NB4 (cell line): Measurements from ENCODE around the gene VDAC1.

Experiments
- CTCF ChIP-seq: IDR thresholded peaks from one replicate; pipeline ENCODE4 v1.5.1; 2012; ENCODE audit warnings: low read depth, low read length
- MYC ChIP-seq: IDR thresholded peaks from 2 replicates; pipeline ENCODE4 v1.6.1; 2011; ENCODE audit warnings: low read depth, low read length
- POLR2A ChIP-seq: IDR thresholded peaks from 2 replicates; pipeline ENCODE4 v1.6.1; 2011; ENCODE audit warnings: mild to moderate bottlenecking; ENCODE audit not compliant: insufficient read length; ENCODE audit errors: extremely low read depth

GRCh38 chr5:134053840-134054338, 49.1 kb upstream of the VDAC1 start:
- TF ChIP-seq CTCF: no peak
- TF ChIP-seq POLR2A: no peak
- no peak for TF ChIP-seq MYC
